Smooth muscle cell (in vitro differentiated cells): ENCODE data around the gene PAPOLB. TPM values are rescaled to one million over a fixed set of nuclear protein-coding genes. Genes with fewer than 3 reads are reported as not detected.
A peak's percentile ranks its signal among the peaks of the same experiment; 100 is the strongest.

Source experiments
- DNase-seq: peaks from one replicate; lab custom pipeline; 2025; ENCODE audit not compliant: unreplicated experiment; lab: John Stamatoyannopoulos, UW
- H2AFZ ChIP-seq: fragments of 200-600 bp; sonication (generic); 2 replicates; pipeline ENCODE4 v1.6.0; 2016; ENCODE audit warnings: antibody characterized with exemption, low read depth, mild to moderate bottlenecking
- H3F3A ChIP-seq: fragments of 200-600 bp; sonication (generic); 2 replicates; pipeline ENCODE4 v1.6.0; 2017; ENCODE audit warnings: antibody characterized with exemption, low read depth
- H3K27ac ChIP-seq: fragments of 200-600 bp; sonication (generic); 2 replicates; pipeline ENCODE4 v1.5.1; 2016; ENCODE audit warnings: low read depth, mild to moderate bottlenecking
- H3K27me3 ChIP-seq: fragments of 200-600 bp; sonication (generic); 2 replicates; pipeline ENCODE4 v1.6.1; 2016; ENCODE audit warnings: low read depth, mild to moderate bottlenecking
- H3K36me3 ChIP-seq: fragments of 200-600 bp; sonication (generic); 2 replicates; pipeline ENCODE4 v1.5.1; 2016; ENCODE audit warnings: low read depth
- H3K4me1 ChIP-seq: fragments of 200-600 bp; sonication (generic); 2 replicates; pipeline ENCODE4 v1.5.1; 2016; ENCODE audit warnings: low read depth
- H3K4me2 ChIP-seq: fragments of 200-600 bp; sonication (generic); 2 replicates; pipeline ENCODE4 v1.6.0; 2016; ENCODE audit warnings: mild to moderate bottlenecking
- H3K4me3 ChIP-seq: fragments of 200-600 bp; sonication (generic); 2 replicates; pipeline ENCODE4 v1.5.1; 2016; ENCODE audit warnings: mild to moderate bottlenecking
- H3K79me2 ChIP-seq: fragments of 200-600 bp; sonication (generic); 2 replicates; pipeline ENCODE4 v1.6.0; 2016; ENCODE audit warnings: low read depth, mild to moderate bottlenecking
- H3K9ac ChIP-seq: fragments of 200-600 bp; sonication (generic); 2 replicates; pipeline ENCODE4 v1.6.0; 2016; ENCODE audit warnings: low read depth
- H3K9me3 ChIP-seq: fragments of 200-600 bp; sonication (generic); replicated peaks from 2 replicates; pipeline ENCODE4 v1.5.1; 2016; ENCODE audit warnings: low read depth
- H4K20me1 ChIP-seq: fragments of 200-600 bp; sonication (generic); 2 replicates; pipeline ENCODE4 v1.6.0; 2016; ENCODE audit warnings: low read depth
- CTCF ChIP-seq: fragments of 200-600 bp; sonication (generic); IDR thresholded peaks from 2 replicates; pipeline ENCODE4 v1.5.1; 2017; ENCODE audit warnings: borderline replicate concordance, mild to moderate bottlenecking, antibody characterized with exemption; ENCODE audit not compliant: insufficient read depth, poor library complexity, severe bottlenecking
- WGBS: methylation state at CpG from one replicate; pipeline ENCODE4 v1.1.7; 2016; ENCODE audit warnings: low lambda C conversion rate; 5-methylcytosine and 5-hydroxymethylcytosine counted together
- polyA plus RNA-seq: library from polyadenylated mRNA; unstranded; fragments of >200 nt; fragmentation: Nextera tagmentation; extraction: Ambion mirVana; gene quantifications from 2 replicates; pipeline ENCODE4 v1.2.1, GENCODE V29; 2016
- total RNA-seq: library from RNA; depleted of rRNA; stranded (reverse); fragments of >200 nt; gene quantifications from 2 replicates; pipeline ENCODE4 v1.2.3, GENCODE V29; 2014

The PAPOLB gene
- total and polyA plus RNA-seq, 2 experiments from 2014 or later = 0.18 TPM; not detected in 1

GRCh38 chr7:4833176-4833575 is 28.7 kb downstream of the PAPOLB start:
- peaks cover 6% of the 10 kb centered on the region for H3K4me1 ChIP-seq
- H3K9ac ChIP-seq = no peak overlapping the region
- no peaks in the 10 kb centered on the region for H3K36me3 ChIP-seq
- no peak overlapping the region for H3K27ac ChIP-seq
- no peaks in the 10 kb centered on the region for H3F3A ChIP-seq
- H3K4me3 ChIP-seq = no peak overlapping the region
- TF ChIP-seq CTCF = no peak
- no peaks in the 10 kb centered on the region for H3K79me2 ChIP-seq
- no peaks in the 10 kb centered on the region for H4K20me1 ChIP-seq
- DNase-seq = no peak
- H3K4me2 ChIP-seq = no peak overlapping the region
- no peaks in the 10 kb centered on the region for H3K9me3 ChIP-seq
- no peak overlapping the region for H2AFZ ChIP-seq
- no peaks in the 10 kb centered on the region for H3K27me3 ChIP-seq
- 89% methylated on average over 17 of the region's 17 CpGs for WGBS

- TF ChIP-seq CTCF = no peak
- no peak overlapping the region for H3K27ac ChIP-seq
- H3K27me3 ChIP-seq = no peaks in the 10 kb centered on the region
- H3K9ac ChIP-seq = no peak overlapping the region
- H2AFZ ChIP-seq = no peak overlapping the region
- H3K79me2 ChIP-seq = no peaks in the 10 kb centered on the region
- H3K4me3 ChIP-seq = no peak overlapping the region
- H3K36me3 ChIP-seq = no peaks in the 10 kb centered on the region
- no peaks in the 10 kb centered on the region for H3K9me3 ChIP-seq
- H3K4me1 ChIP-seq = peaks cover 4% of the 10 kb centered on the region
- no peak overlapping the region for H3K4me2 ChIP-seq
- DNase-seq = no peak
- 96% methylated on average over 16 of the region's 16 CpGs for WGBS
- H4K20me1 ChIP-seq = no peaks in the 10 kb centered on the region
- no peaks in the 10 kb centered on the region for H3F3A ChIP-seq
These were observed 29.1 kb downstream of the PAPOLB start for GRCh38 chr7:4832711-4833110.

- Histone ChIP-seq H3K27ac (no peak overlapping the region), H3K4me2 (no peak overlapping the region), H3K4me3 (no peak overlapping the region), H2AFZ (no peak overlapping the region), H3F3A (no peaks in the 10 kb centered on the region), H3K9me3 (no peaks in the 10 kb centered on the region), H3K79me2 (no peaks in the 10 kb centered on the region), H4K20me1 (no peaks in the 10 kb centered on the region), H3K4me1 (no peaks in the 10 kb centered on the region), H3K27me3 (no peaks in the 10 kb centered on the region), H3K36me3 (no peaks in the 10 kb centered on the region), H3K9ac (no peak overlapping the region)
- 86% methylated on average over 17 of the region's 17 CpGs for WGBS
- no peak for DNase-seq
- no peak for TF ChIP-seq CTCF
These were observed 29.9 kb downstream of the PAPOLB start for GRCh38 chr7:4831723-4832495.

GRCh38 chr7:4830176-4830575 is 31.7 kb downstream of the PAPOLB start:
- Histone ChIP-seq H3K9ac (no peak overlapping the region), H3K27ac (no peak overlapping the region), H3K4me3 (no peak overlapping the region), H3K4me1 (no peaks in the 10 kb centered on the region), H3K79me2 (no peaks in the 10 kb centered on the region), H3K27me3 (no peaks in the 10 kb centered on the region), H4K20me1 (no peaks in the 10 kb centered on the region), H2AFZ (no peak overlapping the region), H3F3A (no peaks in the 10 kb centered on the region), H3K36me3 (no peaks in the 10 kb centered on the region), H3K9me3 (no peaks in the 10 kb centered on the region), H3K4me2 (no peak overlapping the region)
- WGBS = 45% methylated on average over 14 of the region's 14 CpGs
- peak; percentile 29 for DNase-seq
- peak; percentile 80 for TF ChIP-seq CTCF
